Endothelial cell of hepatic sinusoid (primary cell): Measurements from ENCODE around the gene CACNA2D4.

Experiments used
- in situ Hi-C: cut with HindIII; loops from 2 replicates; pipeline ENCODE4 v1.10.0; 2017; ENCODE audit warnings: low sequenced_read_pairs

Gene CACNA2D4

DNA sequence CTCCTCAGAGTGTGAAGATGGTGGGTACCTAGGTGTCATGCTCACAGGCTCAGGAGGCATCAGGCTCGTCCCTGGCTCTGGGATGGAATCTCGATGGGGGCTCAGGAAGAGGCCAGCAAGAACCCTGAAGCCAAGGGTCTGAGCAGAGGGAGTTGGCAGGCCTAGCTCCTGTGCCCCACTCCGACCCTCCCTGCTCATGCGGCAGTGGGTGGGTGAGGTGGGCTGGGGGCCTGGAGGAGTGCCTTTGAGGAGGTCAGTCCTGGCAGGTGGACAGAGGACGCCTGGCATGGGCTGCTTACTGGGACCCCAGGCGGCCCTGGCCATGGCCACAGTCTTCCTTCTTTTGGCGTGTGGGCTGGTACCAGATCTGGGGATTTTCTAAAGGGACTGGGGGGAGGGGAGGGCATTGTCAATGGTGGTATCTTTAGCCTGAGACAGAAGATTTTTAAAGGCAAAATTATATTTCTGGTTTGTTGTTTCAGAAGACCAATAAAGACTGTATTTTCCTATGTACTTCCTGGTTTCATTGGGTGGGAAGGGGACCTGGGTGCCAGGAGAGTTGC lies 82.1 kb downstream of the CACNA2D4 start:
- in situ Hi-C loops = loop anchor here (5.0 kb wide), 1 partner anchor 91 kb away; no protein-coding TSS in a partner anchor

DNA sequence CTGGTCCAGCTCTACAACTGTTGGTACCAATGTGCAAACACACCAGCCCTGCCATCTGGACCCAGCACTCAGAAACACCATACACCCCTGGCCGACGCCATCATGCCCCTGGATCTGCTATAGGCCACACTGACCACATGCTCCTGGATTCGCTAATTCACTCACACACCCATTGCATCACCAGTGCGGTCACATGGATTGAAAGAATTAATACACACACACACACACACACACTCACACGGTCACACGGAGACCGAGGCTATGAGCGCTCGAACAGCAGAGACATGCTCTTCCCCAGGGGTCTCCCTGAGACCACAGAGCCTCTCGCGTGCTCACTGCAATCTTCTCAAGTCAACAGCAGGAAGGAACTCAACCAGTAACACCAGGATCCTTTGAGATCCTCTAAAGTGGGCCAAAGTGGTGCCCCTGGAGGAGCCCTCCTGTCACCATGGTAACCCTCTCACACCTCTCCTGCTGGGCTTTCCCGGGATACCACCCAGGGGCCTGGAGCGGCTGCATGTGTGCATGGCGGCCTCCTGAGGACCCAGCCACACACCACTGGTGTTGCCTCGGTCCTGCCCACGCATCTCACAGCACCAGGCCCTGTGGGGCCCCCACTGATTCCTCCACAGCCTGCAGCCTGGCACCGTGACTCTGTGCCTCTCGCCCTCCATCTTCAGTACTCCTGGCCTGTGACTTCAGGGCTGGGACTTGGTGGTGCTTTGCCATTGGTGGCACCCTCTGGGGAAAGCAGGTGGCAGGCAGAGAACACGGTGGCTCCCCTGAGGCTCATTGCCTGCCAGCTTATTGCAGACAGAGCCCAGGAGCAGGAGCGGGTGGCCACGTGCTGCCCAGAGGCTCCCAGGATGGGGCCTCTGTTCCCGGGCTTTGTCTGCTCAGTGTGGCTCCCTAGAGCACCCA lies 83.0 kb downstream of the CACNA2D4 start:
- in situ Hi-C loops = loop anchor here (5.0 kb wide), 1 partner anchor 92 kb away; no protein-coding TSS in a partner anchor

DNA sequence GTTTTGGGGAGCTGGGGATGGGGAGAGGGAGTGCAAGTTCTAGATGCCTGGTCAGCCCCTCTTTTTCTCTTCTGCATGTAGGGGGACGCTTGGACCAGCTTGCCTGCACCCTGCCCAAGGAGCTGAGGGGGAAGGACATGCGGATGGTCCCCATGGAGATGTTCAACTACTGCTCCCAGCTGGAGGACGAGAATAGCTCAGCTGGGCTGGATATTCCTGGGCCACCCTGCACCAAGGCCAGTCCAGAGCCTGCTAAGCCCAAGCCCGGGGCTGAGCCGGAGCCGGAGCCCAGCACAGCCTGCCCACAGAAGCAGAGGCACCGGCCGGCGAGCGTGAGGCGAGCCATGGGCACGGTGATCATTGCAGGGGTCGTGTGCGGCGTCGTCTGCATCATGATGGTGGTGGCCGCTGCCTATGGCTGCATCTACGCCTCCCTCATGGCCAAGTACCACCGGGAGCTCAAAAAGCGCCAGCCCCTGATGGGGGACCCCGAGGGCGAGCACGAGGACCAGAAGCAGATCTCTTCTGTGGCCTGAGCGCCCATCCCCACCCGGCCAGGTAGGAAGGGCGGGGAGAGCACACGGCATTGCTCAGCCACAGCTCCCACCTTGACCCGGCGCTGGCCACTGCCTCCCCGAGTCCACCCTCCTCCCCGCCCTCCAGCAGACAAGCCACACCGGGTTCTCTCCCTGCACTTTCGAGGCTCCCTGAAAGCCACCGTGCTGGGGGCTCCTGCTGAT lies 84.1 kb downstream of the CACNA2D4 start:
- in situ Hi-C loops = no loop called here

- in situ Hi-C loops = no loop called here
Observed at GRCh38 chr12:1833596-1834028, 84.8 kb downstream of the CACNA2D4 start.

GRCh38 chr12:1832801-1833595 lies 85.5 kb downstream of the CACNA2D4 start:
- in situ Hi-C loops = no loop called here

GRCh38 chr12:1830981-1831963 lies 87.2 kb downstream of the CACNA2D4 start:
- in situ Hi-C loops = no loop called here

DNA sequence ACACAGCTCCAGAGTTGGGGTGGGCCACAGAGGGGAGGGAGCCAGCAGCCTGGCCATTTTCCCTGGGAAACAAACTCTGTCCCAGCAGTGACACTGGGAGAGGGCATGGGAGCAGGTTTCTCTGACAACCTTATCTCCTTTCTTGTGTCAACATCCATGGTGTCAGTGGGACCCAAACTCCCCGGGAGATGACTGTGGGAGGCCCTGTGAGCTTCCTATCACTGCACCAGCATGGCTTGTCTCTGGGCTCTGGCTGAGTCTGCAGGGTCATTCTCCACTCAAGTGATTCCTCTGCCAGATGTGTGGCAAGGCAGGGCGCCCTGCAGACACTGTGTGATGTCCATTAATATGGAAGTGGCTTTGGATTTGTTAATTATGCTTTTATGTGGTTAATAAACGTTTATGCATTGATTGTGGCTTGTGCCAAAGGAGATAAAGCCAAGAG lies 88.0 kb downstream of the CACNA2D4 start:
- in situ Hi-C loops = no loop called here

DNA sequence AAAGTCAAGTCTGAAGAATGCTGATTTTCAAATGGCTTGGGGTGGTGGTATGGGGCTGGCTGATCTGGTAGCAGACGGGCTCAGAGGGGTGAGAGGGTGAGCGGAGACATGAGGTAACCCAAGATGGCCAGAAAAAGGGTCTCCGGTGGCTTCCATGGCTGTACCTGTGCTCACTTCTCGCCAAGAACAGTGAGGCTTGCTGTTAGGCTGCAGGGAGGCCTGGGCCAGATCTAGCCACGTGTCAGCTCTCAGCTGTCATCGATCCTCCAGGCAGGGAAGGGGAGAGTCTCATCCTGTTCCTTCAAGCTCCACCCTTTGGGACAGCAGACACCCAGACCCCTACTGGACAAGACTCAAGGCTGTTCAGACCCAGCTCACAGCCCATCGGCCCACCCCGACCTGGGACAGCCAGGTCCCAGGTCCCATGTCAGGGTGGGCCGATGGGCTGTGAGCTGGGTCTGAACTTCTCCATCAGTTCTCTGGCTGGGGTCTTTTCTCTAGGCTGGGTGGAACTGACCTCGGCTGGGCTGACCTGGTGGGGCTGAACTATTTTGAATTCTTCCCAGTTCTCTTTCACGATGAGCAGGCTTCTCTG lies 89.0 kb downstream of the CACNA2D4 start:
- in situ Hi-C loops = no loop called here

GRCh38 chr12:1828856-1829255 lies 89.6 kb downstream of the CACNA2D4 start:
- in situ Hi-C loops = no loop called here

DNA sequence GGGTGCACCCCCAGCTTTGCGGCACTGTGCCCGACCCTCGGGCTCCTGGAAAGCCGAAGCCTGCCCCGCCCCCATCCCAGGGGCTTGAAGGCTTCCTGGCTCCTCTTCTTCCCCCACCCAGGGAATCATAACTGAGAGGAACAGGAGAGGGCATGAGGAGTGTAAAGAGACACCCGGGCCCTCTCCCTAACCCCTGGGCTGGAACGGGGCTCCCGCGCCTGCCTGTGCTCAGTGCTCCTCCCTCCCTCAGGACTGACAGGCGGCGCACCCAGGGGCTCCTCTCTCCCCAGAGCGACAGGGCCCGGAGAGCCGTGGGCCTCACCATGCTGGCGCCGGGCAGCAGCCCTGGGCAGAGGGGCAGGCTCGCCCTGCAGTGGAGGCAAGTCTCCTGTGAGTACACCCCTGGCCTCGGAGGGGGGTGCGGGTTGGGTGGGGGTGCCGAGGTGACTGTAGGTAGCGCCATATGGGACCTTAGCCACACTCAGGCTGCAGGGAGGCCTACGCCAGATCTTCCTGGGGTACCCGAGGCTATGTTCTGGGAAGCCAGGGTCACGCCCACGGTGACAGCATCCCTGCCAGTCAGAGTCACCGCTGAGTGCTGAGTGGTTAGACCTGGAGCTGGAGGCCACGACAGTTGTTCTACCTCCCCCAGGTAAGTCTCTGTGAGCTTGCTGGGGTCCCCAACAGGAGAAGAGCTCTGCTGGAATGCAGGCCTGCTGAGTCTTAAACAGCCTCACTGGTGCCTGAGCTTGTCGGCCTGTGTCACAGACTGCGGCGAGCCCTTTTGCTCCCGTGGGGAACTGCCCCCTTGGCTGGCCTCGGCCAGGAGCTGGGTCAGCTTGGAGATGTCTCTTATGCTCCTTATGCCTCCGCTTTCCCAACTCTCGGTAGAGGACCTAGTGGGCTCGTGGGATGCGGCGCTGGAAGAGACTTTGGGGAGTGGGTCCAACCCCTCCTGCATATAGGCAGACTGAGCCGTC lies 90.3 kb downstream of the CACNA2D4 start:
- in situ Hi-C loops = no loop called here

DNA sequence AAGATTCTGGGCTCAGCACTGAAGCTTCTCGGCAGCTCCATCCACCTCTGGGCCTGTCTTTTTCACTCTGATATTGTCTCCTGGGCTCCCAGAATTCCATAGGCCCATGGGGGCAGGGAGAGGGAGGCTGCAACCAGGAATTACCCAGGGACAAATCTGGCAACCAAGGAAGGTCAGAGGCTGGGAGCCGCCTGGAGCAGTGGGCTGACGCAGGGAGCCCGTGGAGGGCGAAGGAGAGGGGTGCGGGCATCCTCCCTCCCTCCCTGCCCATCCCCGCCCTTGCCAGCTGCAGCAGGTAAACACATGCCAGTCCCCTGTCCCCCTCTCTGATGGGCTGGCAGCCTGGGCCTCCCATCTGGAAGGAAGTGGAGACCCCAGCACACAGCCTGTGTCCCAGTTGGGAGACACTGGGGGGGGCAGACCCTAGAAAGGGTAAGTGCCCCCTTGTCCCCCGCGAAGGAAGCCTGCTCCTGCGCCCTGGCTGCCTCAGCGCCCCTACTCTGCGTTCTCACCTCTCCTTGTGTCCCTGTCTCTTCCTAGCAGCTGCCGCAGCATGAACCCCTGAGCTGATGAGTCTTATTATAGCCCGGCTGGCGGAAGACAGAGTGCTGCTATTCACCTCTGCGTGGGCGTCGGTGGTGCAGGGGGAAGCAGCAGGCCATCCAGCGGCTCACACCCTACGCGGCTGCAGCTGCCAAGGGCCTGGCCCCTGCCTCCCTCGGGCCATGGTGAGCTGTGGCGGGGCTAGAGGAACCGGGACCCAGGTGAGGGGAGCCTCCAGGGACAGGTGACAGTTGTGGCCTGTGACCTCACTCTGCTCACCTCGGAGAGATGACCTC lies 91.4 kb downstream of the CACNA2D4 start:
- in situ Hi-C loops = no loop called here

- in situ Hi-C loops = no loop called here
Observed at GRCh38 chr12:1826401-1826800, 92.1 kb downstream of the CACNA2D4 start.

- in situ Hi-C loops = no loop called here
Observed at GRCh38 chr12:1825382-1826102, 92.9 kb downstream of the CACNA2D4 start.

DNA sequence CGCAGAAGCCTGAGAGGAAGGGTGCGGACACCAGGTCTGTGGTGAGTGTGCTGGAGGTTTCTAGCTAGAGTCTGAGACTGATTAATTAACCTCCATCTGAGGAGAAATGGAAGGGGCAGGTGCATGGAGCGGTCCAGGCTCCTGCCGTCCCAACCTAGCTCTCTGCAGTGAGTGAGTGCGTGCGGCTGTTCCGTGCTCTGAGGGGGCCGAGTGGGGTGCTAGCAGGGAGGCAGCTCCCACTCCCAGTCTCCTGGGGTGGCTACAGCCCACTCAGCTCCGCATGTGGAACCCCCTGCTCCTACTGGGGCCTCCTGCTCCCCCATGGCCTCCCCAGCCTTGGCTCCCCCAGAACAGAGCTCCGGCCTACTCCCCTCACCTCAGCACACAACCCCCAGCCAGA lies 95.2 kb downstream of the CACNA2D4 start:
- in situ Hi-C loops = no loop called here

DNA sequence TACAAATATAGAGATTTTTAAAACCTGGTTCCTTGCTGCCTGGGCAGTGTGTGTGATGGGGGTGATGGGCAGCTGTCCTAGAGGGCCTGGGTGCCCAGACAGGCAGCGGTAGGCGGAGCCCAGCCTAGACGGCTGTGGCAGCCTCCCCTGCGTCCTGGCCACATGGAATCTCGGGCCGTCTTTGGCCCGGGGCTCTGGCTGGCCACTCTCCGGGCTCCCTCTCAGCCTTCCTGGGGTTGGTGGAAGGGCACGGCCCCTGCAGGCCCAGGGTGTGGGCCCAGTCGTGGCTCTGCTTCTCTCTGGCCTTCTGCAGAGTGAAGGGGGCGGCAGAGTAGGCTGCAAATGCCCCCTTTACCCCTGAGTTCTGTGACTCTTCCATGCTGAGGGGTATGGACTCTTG lies 95.8 kb downstream of the CACNA2D4 start:
- in situ Hi-C loops = no loop called here

- in situ Hi-C loops = no loop called here
Observed at GRCh38 chr12:1821805-1822204, 96.6 kb downstream of the CACNA2D4 start.
